AML-193 (cell line): ENCODE results near the gene DCTN5.
"Not testable (repeated sequence)": the region's sequence is repeated elsewhere in the genome, so short reads cannot be mapped to it uniquely, and the experiment has no call there.

Experiments used
- DNase-seq, 2 experiments: peaks; one replicate each; lab custom pipeline; 2025; lab: John Stamatoyannopoulos, UW

Gene DCTN5

GRCh38 chr16:23694265-23694643, 53.0 kb downstream of the DCTN5 start:
- no peak for DNase-seq

- no peak for DNase-seq
These were observed 53.5 kb downstream of the DCTN5 start for GRCh38 chr16:23694644-23695373.

- no peak for DNase-seq
These were observed 54.5 kb downstream of the DCTN5 start for GRCh38 chr16:23695756-23696155.

- DNase-seq, result no peak
These were observed 57.8 kb downstream of the DCTN5 start for GRCh38 chr16:23699100-23699499.

- DNase-seq, result no peak
These were observed 58.8 kb downstream of the DCTN5 start for GRCh38 chr16:23700093-23700492.

- no peak for DNase-seq
These were observed 59.2 kb downstream of the DCTN5 start for GRCh38 chr16:23700509-23700908.

- no peak for DNase-seq
These were observed 59.8 kb downstream of the DCTN5 start for GRCh38 chr16:23701045-23701444.

GRCh38 chr16:23702951-23703350, 61.7 kb downstream of the DCTN5 start:
- DNase-seq, result no peak

- DNase-seq, result no peak
These were observed 63.7 kb downstream of the DCTN5 start for GRCh38 chr16:23704772-23705516.

- DNase-seq, result no peak
These were observed 64.2 kb downstream of the DCTN5 start for GRCh38 chr16:23705517-23705902.

GRCh38 chr16:23706439-23706838, 65.2 kb downstream of the DCTN5 start:
- DNase-seq, result no peak

- DNase-seq, result no peak
These were observed 68.3 kb downstream of the DCTN5 start for GRCh38 chr16:23709536-23709935.

GRCh38 chr16:23710008-23710407, 68.7 kb downstream of the DCTN5 start:
- DNase-seq, result no peak

GRCh38 chr16:23710504-23710903, 69.2 kb downstream of the DCTN5 start:
- no peak for DNase-seq

- DNase-seq, result no peak
These were observed 70.5 kb downstream of the DCTN5 start for GRCh38 chr16:23711785-23712184.

- DNase-seq, result no peak
These were observed 71.7 kb downstream of the DCTN5 start, which contains the start of gene ERN2 for GRCh38 chr16:23712976-23713375. TSS of gene ERN2 (minus strand) at chr16:23713222. CDS start at chr16:23713187, 35 bp downstream.

GRCh38 chr16:23716484-23716883, 75.2 kb downstream of the DCTN5 start:
- no peak for DNase-seq

GRCh38 chr16:23722613-23723240, 81.5 kb downstream of the DCTN5 start:
- not testable (repeated sequence) for DNase-seq

- DNase-seq, result no peak
These were observed 83.0 kb downstream of the DCTN5 start for GRCh38 chr16:23724096-23724784.

- no peak for DNase-seq
These were observed 83.5 kb downstream of the DCTN5 start for GRCh38 chr16:23724785-23725131.

GRCh38 chr16:23726710-23727109, 85.4 kb downstream of the DCTN5 start:
- no peak for DNase-seq
